Activated naive CD8-positive, alpha-beta T cell treated with anti-CD3 and anti-CD28 coated beads for 36 hours (primary cell): Measurements from ENCODE around the gene DEPDC1B. TPM values are rescaled to one million over a fixed set of nuclear protein-coding genes. Genes with fewer than 3 reads are reported as not detected.
"Not testable (repeated sequence)": the region's sequence is repeated elsewhere in the genome, so short reads cannot be mapped to it uniquely, and the experiment has no call there.

ENCODE experiments used
- DNase-seq: peaks from one replicate; pipeline ENCODE4 v3.0.0; 2021
- H3K27ac Mint-ChIP-seq: one replicate; pipeline ENCODE4 v1.8.0; 2022; ENCODE audit warnings: mild to moderate bottlenecking, moderate library complexity, mixed read lengths
- H3K27me3 Mint-ChIP-seq: one replicate; pipeline ENCODE4 v1.8.0; 2022; ENCODE audit warnings: mild to moderate bottlenecking, mixed read lengths
- H3K36me3 Mint-ChIP-seq: one replicate; pipeline ENCODE4 v1.8.0; 2021; ENCODE audit warnings: mild to moderate bottlenecking, mixed read lengths
- H3K4me1 Mint-ChIP-seq: one replicate; pipeline ENCODE4 v1.8.0; 2021; ENCODE audit warnings: mixed read lengths
- H3K4me3 Mint-ChIP-seq: one replicate; pipeline ENCODE4 v1.8.0; 2022; ENCODE audit warnings: mild to moderate bottlenecking, moderate library complexity, mixed read lengths
- H3K9me3 Mint-ChIP-seq: one replicate; pipeline ENCODE4 v1.8.0; 2022; ENCODE audit warnings: mixed read lengths
- total RNA-seq, 2 experiments: library from RNA; stranded (reverse); gene quantifications; one replicate each; pipeline ENCODE4 v1.2.3, GENCODE V29; 2021

DEPDC1B gene
- 10 to 100 TPM; 23.6 to 25.5 TPM for total RNA-seq

- H3K36me3 Mint-ChIP-seq = peaks cover 5% of the 10 kb centered on the region
- no peaks in the 10 kb centered on the region for H3K9me3 Mint-ChIP-seq
- peaks cover 25% of the 10 kb centered on the region for H3K4me1 Mint-ChIP-seq
- peak; percentile 92 for DNase-seq
- H3K27me3 Mint-ChIP-seq = peaks cover 21% of the 10 kb centered on the region
- H3K4me3 Mint-ChIP-seq = peak within 1 kb of the TSS; percentile 86
- H3K27ac Mint-ChIP-seq = peak within 1 kb of the TSS; percentile 84
Observed at GRCh38 chr5:60699609-60700415, at the start of gene DEPDC1B. Gene DEPDC1B (minus strand): TSS chr5:60700166. CDS start chr5:60700093, 73 bp downstream.

GRCh38 chr5:60744682-60745081 lies 44.7 kb upstream of the DEPDC1B start:
- Mint-ChIP-seq H3K27me3 (no peaks in the 10 kb centered on the region), H3K36me3 (no peaks in the 10 kb centered on the region), H3K4me1 (no peaks in the 10 kb centered on the region), H3K9me3 (peaks cover 10% of the 10 kb centered on the region), H3K27ac (no peak overlapping the region), H3K4me3 (no peak overlapping the region)
- no peak for DNase-seq

- Mint-ChIP-seq H3K27me3 (no peaks in the 10 kb centered on the region), H3K9me3 (peaks cover 12% of the 10 kb centered on the region), H3K4me1 (no peaks in the 10 kb centered on the region), H3K27ac (no peak overlapping the region), H3K4me3 (no peak overlapping the region), H3K36me3 (no peaks in the 10 kb centered on the region)
- DNase-seq = no peak
Observed at GRCh38 chr5:60743511-60744314, 43.7 kb upstream of the DEPDC1B start.

GRCh38 chr5:60740322-60740721 lies 40.4 kb upstream of the DEPDC1B start:
- Mint-ChIP-seq H3K9me3 (peaks cover 12% of the 10 kb centered on the region), H3K4me3 (no peak overlapping the region), H3K27ac (no peak overlapping the region), H3K27me3 (no peaks in the 10 kb centered on the region), H3K36me3 (no peaks in the 10 kb centered on the region), H3K4me1 (no peaks in the 10 kb centered on the region)
- DNase-seq = no peak

GRCh38 chr5:60738933-60739332 lies 39.0 kb upstream of the DEPDC1B start:
- Mint-ChIP-seq H3K27me3 (no peaks in the 10 kb centered on the region), H3K4me1 (no peaks in the 10 kb centered on the region), H3K4me3 (no peak overlapping the region), H3K9me3 (peaks cover 12% of the 10 kb centered on the region), H3K36me3 (no peaks in the 10 kb centered on the region), H3K27ac (no peak overlapping the region)
- no peak for DNase-seq

- no peak overlapping the region for H3K4me3 Mint-ChIP-seq
Observed at GRCh38 chr5:60738461-60738860, 38.5 kb upstream of the DEPDC1B start.

GRCh38 chr5:60730858-60731257 lies 30.9 kb upstream of the DEPDC1B start:
- not testable (repeated sequence) for H3K4me1 Mint-ChIP-seq, H3K4me3 Mint-ChIP-seq, H3K27ac Mint-ChIP-seq

More at GRCh38 chr5:60738461-60738860, 38.5 kb upstream of the DEPDC1B start:
- Mint-ChIP-seq H3K27ac (no peak overlapping the region), H3K27me3 (no peaks in the 10 kb centered on the region), H3K9me3 (peaks cover 12% of the 10 kb centered on the region), H3K36me3 (no peaks in the 10 kb centered on the region), H3K4me1 (no peaks in the 10 kb centered on the region)
- no peak for DNase-seq

GRCh38 chr5:60727033-60727679 lies 27.2 kb upstream of the DEPDC1B start:
- DNase-seq = no peak
- H3K4me1 Mint-ChIP-seq = no peaks in the 10 kb centered on the region
- peaks cover 15% of the 10 kb centered on the region for H3K27me3 Mint-ChIP-seq
- peaks cover 2% of the 10 kb centered on the region for H3K9me3 Mint-ChIP-seq
- no peak overlapping the region for H3K4me3 Mint-ChIP-seq
- H3K36me3 Mint-ChIP-seq = no peaks in the 10 kb centered on the region
- H3K27ac Mint-ChIP-seq = no peak overlapping the region

More at GRCh38 chr5:60730858-60731257, 30.9 kb upstream of the DEPDC1B start:
- H3K36me3 Mint-ChIP-seq, DNase-seq, H3K9me3 Mint-ChIP-seq: not testable (repeated sequence)
- H3K27me3 Mint-ChIP-seq = peaks cover 15% of the 10 kb centered on the region

- Mint-ChIP-seq H3K9me3 (no peaks in the 10 kb centered on the region), H3K4me3 (no peak overlapping the region), H3K4me1 (no peaks in the 10 kb centered on the region), H3K27ac (no peak overlapping the region), H3K36me3 (no peaks in the 10 kb centered on the region), H3K27me3 (peaks cover 8% of the 10 kb centered on the region)
- no peak for DNase-seq
Observed at GRCh38 chr5:60724126-60724525, 24.2 kb upstream of the DEPDC1B start.

- H3K36me3 Mint-ChIP-seq = no peaks in the 10 kb centered on the region
- peaks cover 2% of the 10 kb centered on the region for H3K9me3 Mint-ChIP-seq
- peaks cover 18% of the 10 kb centered on the region for H3K27me3 Mint-ChIP-seq
- no peaks in the 10 kb centered on the region for H3K4me1 Mint-ChIP-seq
- no peak for DNase-seq
- H3K27ac Mint-ChIP-seq = no peak overlapping the region
- H3K4me3 Mint-ChIP-seq = no peak overlapping the region
Observed at GRCh38 chr5:60722416-60722815, 22.4 kb upstream of the DEPDC1B start.

GRCh38 chr5:60719329-60719728 lies 19.4 kb upstream of the DEPDC1B start:
- Mint-ChIP-seq H3K9me3 (peaks cover 6% of the 10 kb centered on the region), H3K4me1 (no peaks in the 10 kb centered on the region), H3K36me3 (no peaks in the 10 kb centered on the region), H3K27me3 (peaks cover 31% of the 10 kb centered on the region), H3K4me3 (no peak overlapping the region), H3K27ac (no peak overlapping the region)
- DNase-seq = no peak

- H3K9me3 Mint-ChIP-seq = peaks cover 7% of the 10 kb centered on the region
- no peak for DNase-seq
- no peak overlapping the region for H3K27ac Mint-ChIP-seq
- no peaks in the 10 kb centered on the region for H3K4me1 Mint-ChIP-seq
- no peak overlapping the region for H3K4me3 Mint-ChIP-seq
- H3K27me3 Mint-ChIP-seq = peaks cover 33% of the 10 kb centered on the region
- H3K36me3 Mint-ChIP-seq = no peaks in the 10 kb centered on the region
Observed at GRCh38 chr5:60718166-60718892, 18.4 kb upstream of the DEPDC1B start.

GRCh38 chr5:60715201-60715928 lies 15.4 kb upstream of the DEPDC1B start:
- not testable (repeated sequence) for H3K4me1 Mint-ChIP-seq, DNase-seq, H3K4me3 Mint-ChIP-seq, H3K27ac Mint-ChIP-seq, H3K36me3 Mint-ChIP-seq
- H3K9me3 Mint-ChIP-seq = peaks cover 14% of the 10 kb centered on the region
- peaks cover 35% of the 10 kb centered on the region for H3K27me3 Mint-ChIP-seq

- Mint-ChIP-seq H3K4me1 (no peaks in the 10 kb centered on the region), H3K36me3 (peaks cover 3% of the 10 kb centered on the region), H3K27ac (no peak overlapping the region), H3K9me3 (peaks cover 14% of the 10 kb centered on the region), H3K27me3 (peaks cover 24% of the 10 kb centered on the region), H3K4me3 (no peak overlapping the region)
- no peak for DNase-seq
Observed at GRCh38 chr5:60712950-60713349, 13.0 kb upstream of the DEPDC1B start.
